Measurements from ENCODE around the gene C11orf24. TPM values are rescaled to one million over a fixed set of nuclear protein-coding genes. Genes with fewer than 3 reads are reported as not detected.

Gene C11orf24
- polyA plus RNA-seq, 3 donors: 9.5 to 21.8 (median 12.6) TPM

GRCh38 chr11:68212421-68213134, 59.2 kb downstream of the C11orf24 start:
- H3K27ac ChIP-seq (ENCODE audit: low read depth in 1 of 2, low read length in 2 of 2): peak overlapping the region; percentile 38 to 97
- Mint-ChIP-seq H3K36me3 (no peaks in the 10 kb centered on the region), H3K4me1 (peaks cover 51% of the 10 kb centered on the region), H3K27ac (peak overlapping the region; percentile 84 to 94 (median 92)), H3K27me3 (ENCODE audit: low read depth in 3 of 3) (peaks cover 20 to 27% (median 22%) of the 10 kb centered on the region in 3 donors), H3K4me3 (peak overlapping the region; percentile 83 to 98), H3K9me3 (peaks cover 0 to 2% (median 0%) of the 10 kb centered on the region in 7 donors)
- no peaks in the 10 kb centered on the region for H3K9me3 ChIP-seq (replicated peaks in 1 of 2; ENCODE audit: control insufficient read depth in 1 of 2, insufficient read depth in 1 of 2, low read length in 2 of 2)
- WGBS (ENCODE audit: insufficient coverage): under 1% methylated on average over 61 of the region's 80 CpGs
- peaks cover 54% of the 10 kb centered on the region for H3K79me2 ChIP-seq (ENCODE audit: insufficient read depth, low read length)
- H3K4me1 ChIP-seq (ENCODE audit: control insufficient read depth in 1 of 2, insufficient read depth in 2 of 2, low read length in 2 of 2): peaks cover 41 to 51% of the 10 kb centered on the region in 2 donors
- H4K20me1 ChIP-seq (ENCODE audit: insufficient read depth, low read length): peaks cover 49% of the 10 kb centered on the region
- peak overlapping the region; percentile 97 for H3K9ac ChIP-seq (ENCODE audit: insufficient read depth, low read length, poor library complexity, severe bottlenecking)
- intact Hi-C loops (cut with micrococcal nuclease): loop anchor here (5.0 to 10.0 kb wide), 4 partner anchors 60 to 250 kb away; partner anchors contain the start of genes C11orf24 (in 1 of the 2), CHKA (in 1 of the 2), PPP6R3 (in 1 of the 2) and UNC93B1 (in 1 of the 2)
- no peaks in the 10 kb centered on the region for H3K36me3 ChIP-seq (replicated peaks in 1 of 2; ENCODE audit: control insufficient read depth in 1 of 2, insufficient read depth in 2 of 2, low read length in 2 of 2)
- peak; percentile 75 to 83 (median 79) for DNase-seq
- H2AFZ ChIP-seq (ENCODE audit: insufficient read depth, low read depth, low read length, poor library complexity, severe bottlenecking): peak overlapping the region; percentile 80
- H3K4me2 ChIP-seq (replicated peaks; ENCODE audit: extremely low read depth, low read length, poor library complexity, severe bottlenecking): peak overlapping the region; percentile 94
- H3K4me3 ChIP-seq (replicated peaks in 1 of 3; ENCODE audit: low read depth in 2 of 3, low read length in 3 of 3): peak overlapping the region; percentile 84 to 92 (median 91)
- peak; percentile 31 for TF ChIP-seq CTCF (IDR thresholded peaks at IDR 0.05)
- H3K27me3 ChIP-seq (ENCODE audit: control insufficient read depth in 2 of 2, insufficient read depth in 2 of 2, low read length in 2 of 2): peaks cover 0 to 18% of the 10 kb centered on the region in 2 donors

GRCh38 chr11:68211546-68211945, 60.2 kb downstream of the C11orf24 start:
- H3K27me3 ChIP-seq (ENCODE audit: control insufficient read depth in 2 of 2, insufficient read depth in 2 of 2, low read length in 2 of 2): peaks cover 0 to 18% of the 10 kb centered on the region in 2 donors
- peaks cover 16 to 20% (median 20%) of the 10 kb centered on the region in 3 donors for H3K27me3 Mint-ChIP-seq (ENCODE audit: low read depth in 3 of 3)
- peak overlapping the region in 4 of 7 donors; percentile 2 to 68 (median 34) for H3K27ac Mint-ChIP-seq
- peak overlapping the region; percentile 94 for H3K4me2 ChIP-seq (replicated peaks; ENCODE audit: extremely low read depth, low read length, poor library complexity, severe bottlenecking)
- H3K4me1 ChIP-seq (ENCODE audit: control insufficient read depth in 1 of 2, insufficient read depth in 2 of 2, low read length in 2 of 2): peaks cover 50 to 61% of the 10 kb centered on the region in 2 donors
- peaks cover 64% of the 10 kb centered on the region for H3K79me2 ChIP-seq (ENCODE audit: insufficient read depth, low read length)
- no peaks in the 10 kb centered on the region for H3K36me3 ChIP-seq (replicated peaks in 1 of 2; ENCODE audit: control insufficient read depth in 1 of 2, insufficient read depth in 2 of 2, low read length in 2 of 2)
- H2AFZ ChIP-seq (ENCODE audit: insufficient read depth, low read depth, low read length, poor library complexity, severe bottlenecking): no peak overlapping the region
- 58% methylated on average over 6 of the region's 14 CpGs for WGBS (ENCODE audit: insufficient coverage)
- DNase-seq: no peak
- intact Hi-C loops (cut with micrococcal nuclease): loop anchor here (5.0 to 10.0 kb wide), 4 partner anchors 61 to 251 kb away; partner anchors contain the start of genes C11orf24 (in 1 of the 2), CHKA (in 1 of the 2), PPP6R3 (in 1 of the 2) and UNC93B1 (in 1 of the 2)
- peaks cover 62% of the 10 kb centered on the region for H3K4me1 Mint-ChIP-seq
- H3K4me3 ChIP-seq (replicated peaks in 1 of 3; ENCODE audit: low read depth in 2 of 3, low read length in 3 of 3): peak overlapping the region in 1 of 3 experiments; percentile 86
- H3K36me3 Mint-ChIP-seq: no peaks in the 10 kb centered on the region
- H3K9me3 ChIP-seq (replicated peaks in 1 of 2; ENCODE audit: control insufficient read depth in 1 of 2, insufficient read depth in 1 of 2, low read length in 2 of 2): no peaks in the 10 kb centered on the region
- H3K9me3 Mint-ChIP-seq: peaks cover 0 to 2% (median 0%) of the 10 kb centered on the region in 7 donors
- H3K4me3 Mint-ChIP-seq: peak overlapping the region; percentile 83 to 86
- H4K20me1 ChIP-seq (ENCODE audit: insufficient read depth, low read length): peaks cover 60% of the 10 kb centered on the region
- no peak for TF ChIP-seq CTCF (IDR thresholded peaks at IDR 0.05)
- no peak overlapping the region for H3K9ac ChIP-seq (ENCODE audit: insufficient read depth, low read length, poor library complexity, severe bottlenecking)
- H3K27ac ChIP-seq (ENCODE audit: low read depth in 1 of 2, low read length in 2 of 2): no peak overlapping the region

Other genes with a start within 250 kb of the C11orf24 start
- 100 to 1,000 TPM in 2 of 3 donors, 10 to 100 TPM in 1; 62.9 to 141 (median 114) TPM for gene NDUFS8, start 241.3 kb downstream of the C11orf24 start, polyA plus RNA-seq
- gene TCIRG1, start 232.9 kb downstream of the C11orf24 start, polyA plus RNA-seq: 1,000 to 10,000 TPM in 1 of 3 donors, 100 to 1,000 TPM in 2; 197 to 1,286 (median 225) TPM
- gene CHKA, start 150.6 kb downstream of the C11orf24 start, polyA plus RNA-seq: 10 to 100 TPM in 1 of 3 donors, 1 to 10 TPM in 2; 2.8 to 20.9 (median 5.7) TPM
- gene KMT5B, start 58.7 kb downstream of the C11orf24 start, polyA plus RNA-seq: 10 to 100 TPM; 12.2 to 22.0 (median 19.5) TPM
- gene LRP5, start 40.6 kb upstream of the C11orf24 start, polyA plus RNA-seq: under 1 TPM in 2 of 3 donors, not detected in 1; 0.23 to 0.29 TPM
- 10 to 100 TPM; 22.9 to 39.4 (median 38.1) TPM for gene PPP6R3, start 188.8 kb upstream of the C11orf24 start, polyA plus RNA-seq

All from CD14-positive monocyte (primary cell).